GM13977 (cell line): ENCODE measurements around the gene GPD1.

Experiments
- DNase-seq: peaks from one replicate; pipeline ENCODE4 v3.0.0; 2012; ENCODE audit warnings: low spot score
- in situ Hi-C: fragments of 300-500 bp; cut with MboI; formaldehyde crosslinking; loops from one replicate; pipeline ENCODE4 v1.12.0; 2022; ENCODE audit warnings: low sequenced_read_pairs, low pct_unique_long_range_greater_than_20kb, mixed read lengths, inconsistent platforms; ENCODE audit not compliant: unreplicated experiment
- TF ChIP-seq, protein P1 (sequence below): IDR thresholded peaks from 2 replicates; pipeline ENCODE4 v1.5.1; 2012; ENCODE audit warnings: mild to moderate bottlenecking, control low read depth; ENCODE audit not compliant: insufficient read depth; ENCODE audit errors: extremely low read depth, missing control alignments

Gene GPD1

DNA sequence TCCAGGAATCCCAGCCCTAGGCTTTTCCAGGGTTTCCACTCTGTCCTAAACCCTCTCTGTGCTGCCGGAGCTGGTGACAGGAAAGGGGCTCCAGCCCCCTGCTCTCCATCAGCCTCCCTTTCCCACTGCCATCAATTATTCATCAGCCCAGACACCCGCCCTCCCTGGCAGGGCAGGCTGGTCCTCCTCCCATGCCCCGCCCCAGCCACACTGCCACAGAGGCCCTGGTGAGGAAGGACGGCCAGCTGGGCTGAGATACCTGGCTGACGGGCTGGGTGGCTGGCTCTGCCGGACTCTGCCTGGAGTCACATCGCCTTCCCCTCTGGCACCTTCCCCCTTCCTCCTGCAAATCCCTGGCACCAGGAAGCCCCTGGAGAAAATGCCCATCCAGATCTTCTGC lies 30.6 kb upstream of the GPD1 start:
- no peak for DNase-seq
- in situ Hi-C loops, result loop anchor here (10.0 kb wide), 1 partner anchor 92 kb away; the partner anchor contains the start of gene CERS5
- TF ChIP-seq, protein P1, sequence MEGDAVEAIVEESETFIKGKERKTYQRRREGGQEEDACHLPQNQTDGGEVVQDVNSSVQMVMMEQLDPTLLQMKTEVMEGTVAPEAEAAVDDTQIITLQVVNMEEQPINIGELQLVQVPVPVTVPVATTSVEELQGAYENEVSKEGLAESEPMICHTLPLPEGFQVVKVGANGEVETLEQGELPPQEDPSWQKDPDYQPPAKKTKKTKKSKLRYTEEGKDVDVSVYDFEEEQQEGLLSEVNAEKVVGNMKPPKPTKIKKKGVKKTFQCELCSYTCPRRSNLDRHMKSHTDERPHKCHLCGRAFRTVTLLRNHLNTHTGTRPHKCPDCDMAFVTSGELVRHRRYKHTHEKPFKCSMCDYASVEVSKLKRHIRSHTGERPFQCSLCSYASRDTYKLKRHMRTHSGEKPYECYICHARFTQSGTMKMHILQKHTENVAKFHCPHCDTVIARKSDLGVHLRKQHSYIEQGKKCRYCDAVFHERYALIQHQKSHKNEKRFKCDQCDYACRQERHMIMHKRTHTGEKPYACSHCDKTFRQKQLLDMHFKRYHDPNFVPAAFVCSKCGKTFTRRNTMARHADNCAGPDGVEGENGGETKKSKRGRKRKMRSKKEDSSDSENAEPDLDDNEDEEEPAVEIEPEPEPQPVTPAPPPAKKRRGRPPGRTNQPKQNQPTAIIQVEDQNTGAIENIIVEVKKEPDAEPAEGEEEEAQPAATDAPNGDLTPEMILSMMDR, result no peak

DNA sequence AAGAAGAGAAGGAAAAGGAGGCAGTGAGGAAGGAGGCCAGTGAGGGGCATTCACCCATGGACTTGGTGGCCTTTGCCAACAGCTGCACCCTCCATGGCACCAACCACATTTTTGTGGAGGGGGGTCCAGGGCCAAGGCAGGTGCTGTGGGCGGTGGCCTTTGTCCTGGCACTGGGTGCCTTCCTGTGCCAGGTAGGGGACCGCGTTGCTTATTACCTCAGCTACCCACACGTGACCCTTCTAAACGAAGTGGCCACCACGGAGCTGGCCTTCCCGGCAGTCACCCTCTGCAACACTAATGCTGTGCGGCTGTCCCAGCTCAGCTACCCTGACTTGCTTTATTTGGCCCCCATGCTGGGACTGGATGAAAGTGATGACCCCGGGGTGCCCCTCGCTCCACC lies 30.1 kb upstream of the GPD1 start:
- in situ Hi-C loops, result loop anchor here (10.0 kb wide), 1 partner anchor 91 kb away; the partner anchor contains the start of gene CERS5

DNA sequence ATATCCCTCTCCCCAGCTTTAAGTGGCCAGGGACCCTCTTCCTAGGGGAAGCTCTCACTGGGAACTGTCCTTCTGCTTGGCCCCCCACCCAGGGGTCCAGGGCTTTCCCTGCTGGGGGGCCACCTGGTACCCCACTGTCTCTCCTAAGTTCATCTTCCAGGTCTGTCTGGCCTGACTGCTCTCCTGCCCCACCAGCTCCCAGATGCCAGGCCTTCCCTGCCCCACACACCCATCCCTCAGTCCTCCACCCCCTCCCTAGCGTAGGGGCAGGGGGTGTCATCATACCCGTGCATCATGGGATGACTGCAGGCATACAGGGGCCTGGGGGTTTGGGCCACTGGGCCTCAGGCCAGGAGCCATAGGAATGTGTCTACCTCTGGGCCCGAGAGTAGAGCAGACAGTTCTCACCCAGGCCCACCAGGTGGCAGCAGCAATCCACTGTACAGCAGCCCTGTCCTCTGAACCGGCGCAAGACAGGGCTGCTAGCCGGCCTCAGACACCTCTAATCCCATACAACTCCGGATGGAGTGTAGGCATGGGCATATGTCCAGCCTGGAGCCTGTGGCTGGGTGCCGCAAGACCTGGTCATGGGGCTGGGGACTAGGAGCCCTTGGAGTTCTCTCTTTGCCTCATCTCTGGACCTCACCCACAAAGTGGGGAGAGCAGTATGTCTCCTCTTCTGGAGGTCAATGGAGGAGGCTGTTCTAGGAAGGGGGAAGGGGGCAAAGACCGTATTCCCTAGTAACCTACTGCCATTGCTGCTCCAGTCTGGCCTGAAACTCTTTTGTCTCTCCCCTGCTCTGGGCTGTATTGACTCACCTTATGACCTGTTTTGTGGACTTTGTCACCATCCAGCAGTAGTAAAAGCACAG lies 28.6 kb upstream of the GPD1 start:
- DNase-seq, result peak; percentile 88
- in situ Hi-C loops, result loop anchor here (10.0 kb wide), 1 partner anchor 90 kb away; the partner anchor contains the start of gene CERS5
- TF ChIP-seq, protein P1, result peak; percentile 91

More for the DNA sequence above, 30.1 kb upstream of the GPD1 start:
- DNase-seq, result no peak
- TF ChIP-seq, protein P1, result no peak

DNA sequence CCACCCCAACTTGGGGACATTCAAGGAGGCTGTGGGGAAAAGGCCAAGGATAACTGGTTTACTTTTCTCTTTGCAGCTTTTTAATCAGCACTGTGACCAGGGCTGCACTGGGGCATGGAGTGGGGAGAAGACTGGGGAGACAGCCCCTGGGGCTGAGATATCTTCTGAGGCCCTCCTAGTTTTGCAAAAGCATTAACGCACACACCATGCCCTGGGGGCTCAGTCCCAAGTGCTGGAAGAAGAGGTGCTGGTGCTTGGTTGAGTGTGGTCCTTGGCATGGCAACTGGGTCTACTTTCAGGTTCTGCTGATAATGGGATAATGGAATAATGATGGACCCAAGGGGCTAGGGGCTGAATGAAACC lies 28.0 kb upstream of the GPD1 start:
- in situ Hi-C loops, result loop anchor here (10.0 kb wide), 1 partner anchor 89 kb away; the partner anchor contains the start of gene CERS5
- TF ChIP-seq, protein P1, result no peak

DNA sequence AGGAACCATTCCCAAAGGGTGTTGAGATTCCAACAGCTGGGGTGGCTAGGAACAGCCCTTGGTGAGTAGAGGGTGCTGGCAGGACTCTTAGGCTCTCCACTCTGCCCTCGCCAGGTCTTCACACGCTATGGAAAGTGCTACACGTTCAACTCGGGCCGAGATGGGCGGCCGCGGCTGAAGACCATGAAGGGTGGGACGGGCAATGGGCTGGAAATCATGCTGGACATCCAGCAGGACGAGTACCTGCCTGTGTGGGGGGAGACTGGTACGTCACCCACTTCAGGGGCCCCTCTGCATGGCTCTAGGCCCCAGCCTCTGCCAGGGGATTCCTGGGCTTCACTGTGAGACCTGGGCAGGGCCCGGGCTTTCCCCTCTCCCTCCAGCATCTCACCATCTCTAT lies 26.7 kb upstream of the GPD1 start:
- in situ Hi-C loops, result loop anchor here (10.0 kb wide), 1 partner anchor 88 kb away; the partner anchor contains the start of gene CERS5
- no peak for DNase-seq
- TF ChIP-seq, protein P1, result no peak

More for the DNA sequence above, 28.0 kb upstream of the GPD1 start:
- DNase-seq, result no peak

DNA sequence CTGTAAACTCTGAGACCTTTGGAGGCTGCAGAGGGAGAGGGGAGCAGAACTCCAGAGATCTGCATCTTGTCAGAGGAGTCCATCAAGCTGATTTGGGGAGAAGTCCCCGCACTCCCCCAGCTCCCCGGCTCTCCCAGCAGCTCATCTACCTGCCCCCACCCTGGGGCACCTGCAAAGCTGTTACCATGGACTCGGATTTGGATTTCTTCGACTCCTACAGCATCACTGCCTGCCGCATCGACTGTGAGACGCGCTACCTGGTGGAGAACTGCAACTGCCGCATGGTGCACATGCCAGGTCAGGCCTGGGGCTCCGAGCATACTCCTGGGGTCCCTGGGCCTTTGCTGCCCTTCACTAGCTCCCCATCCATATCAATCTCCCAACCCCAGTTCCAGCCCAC lies 25.5 kb upstream of the GPD1 start:
- in situ Hi-C loops, result loop anchor here (10.0 kb wide), 1 partner anchor 87 kb away; the partner anchor contains the start of gene CERS5
- TF ChIP-seq, protein P1, result no peak
- DNase-seq, result no peak
